HG03135 (cell line): Measurements from ENCODE around the gene ZNF699.
"Not testable (repeated sequence)": the region's sequence is repeated elsewhere in the genome, so short reads cannot be mapped to it uniquely, and the experiment has no call there.

ENCODE experiments used
- ATAC-seq: cut with Tn5 transposase; IDR thresholded peaks from one replicate; pipeline ENCODE4 v1.9.1; 2021; ENCODE audit warnings: mild to moderate bottlenecking, moderate library complexity; ENCODE audit not compliant: unreplicated experiment

ZNF699 gene

DNA sequence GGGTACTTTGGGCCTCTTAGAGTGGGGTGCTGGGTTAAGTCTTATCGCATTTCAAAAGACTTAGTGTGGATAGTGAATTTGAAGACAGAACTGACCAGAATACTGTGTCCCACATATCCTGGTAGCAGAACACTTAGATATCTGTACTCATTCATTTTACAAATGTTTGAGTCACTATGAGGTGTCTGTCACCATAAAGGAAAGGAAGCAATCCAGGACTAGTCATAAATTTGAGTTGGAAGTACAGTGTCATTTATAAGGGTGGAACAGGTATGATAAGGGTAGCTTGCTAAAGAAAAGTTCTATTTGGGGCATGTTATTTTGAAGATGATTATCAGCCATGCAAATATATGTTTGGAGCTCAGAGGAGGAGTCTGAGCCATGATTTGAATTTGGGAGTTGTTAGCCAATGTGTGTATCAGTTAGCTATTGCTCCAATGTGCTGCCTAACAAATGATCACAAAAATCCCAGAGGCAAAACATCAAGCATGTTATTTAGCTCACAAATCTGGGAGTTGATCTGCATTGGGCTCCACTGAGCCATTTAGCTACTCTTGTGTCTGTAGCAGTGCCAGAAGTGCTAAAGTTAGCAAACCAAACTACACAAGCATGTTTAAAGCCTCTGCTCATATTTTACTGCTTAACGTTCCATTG is 20.3 kb downstream of the ZNF699 start:
- ATAC-seq: no peak

DNA sequence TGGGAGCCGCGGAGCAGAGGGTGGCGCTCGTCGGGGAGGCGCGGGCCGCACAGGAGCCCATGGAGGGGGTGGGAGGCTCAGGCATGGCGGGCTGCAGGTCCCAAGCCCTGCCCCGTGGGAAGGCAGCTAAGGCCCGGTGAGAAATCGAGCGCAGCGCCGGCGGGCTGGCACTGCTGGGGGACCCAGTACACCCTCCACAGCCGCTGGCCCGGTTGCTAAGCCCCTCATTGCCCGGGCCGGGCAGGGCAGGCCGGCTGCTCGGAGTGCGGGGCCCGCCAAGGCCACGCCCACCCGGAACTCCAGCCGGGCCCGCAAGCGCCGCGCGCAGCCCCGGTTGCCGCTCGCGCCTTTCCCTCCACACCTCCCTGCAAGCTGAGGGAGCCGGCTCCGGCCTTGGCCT is 26.2 kb downstream of the ZNF699 start:
- ATAC-seq: not testable (repeated sequence)

DNA sequence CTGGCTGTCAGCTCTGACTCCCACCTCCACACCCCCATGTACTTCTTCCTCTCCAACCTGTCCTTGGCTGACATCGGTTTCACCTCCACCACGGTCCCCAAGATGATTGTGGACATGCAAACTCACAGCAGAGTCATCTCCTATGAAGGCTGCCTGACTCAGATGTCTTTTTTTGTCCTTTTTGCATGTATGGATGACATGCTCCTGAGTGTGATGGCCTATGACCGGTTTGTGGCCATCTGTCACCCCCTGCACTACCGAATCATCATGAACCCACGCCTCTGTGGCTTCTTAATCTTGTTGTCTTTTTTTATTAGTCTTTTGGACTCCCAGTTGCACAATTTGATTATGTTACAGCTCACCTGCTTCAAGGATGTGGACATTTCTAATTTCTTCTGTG is 58.4 kb downstream of the ZNF699 start:
- no peak for ATAC-seq

DNA sequence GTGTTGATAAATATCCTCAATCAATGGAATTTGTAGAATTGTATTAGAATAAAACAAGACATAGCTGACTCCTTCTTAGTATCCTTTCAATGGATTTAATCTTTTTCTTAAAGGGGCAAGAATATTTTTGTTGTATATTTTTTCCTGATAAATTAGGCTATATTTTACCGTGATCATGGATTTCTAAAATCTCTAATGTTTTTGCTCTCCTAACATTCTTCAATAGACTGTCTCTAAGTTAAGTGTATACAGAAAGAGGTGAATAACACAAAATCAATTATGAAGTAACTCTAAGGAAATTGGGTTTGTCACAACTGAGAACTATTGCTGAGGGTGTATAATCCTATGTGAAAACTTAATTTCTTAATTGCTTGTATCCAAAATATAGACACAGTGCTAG is 59.0 kb downstream of the ZNF699 start, which contains the start of gene OR7E24:
OR7E24 (plus strand) TSS at position 301 of the 400 bp plus-strand sequence. CDS start 114 bp downstream, outside the sequence.
- no peak for ATAC-seq
